Cardiac fibroblast (primary cell): ENCODE data around the gene CCDC171.
"Not testable (repeated sequence)": the region's sequence is repeated elsewhere in the genome, so short reads cannot be mapped to it uniquely, and the experiment has no call there.

Experiments used
- DNase-seq, 2 donors: peaks; one replicate each; pipeline versions ENCODE4 v3.0.0 to v3.0.0-alpha.2; 2010; ENCODE audit warnings: low read depth in 2 of 2
- H3K4me3 ChIP-seq, 2 donors: replicated peaks in 1 of 2; 1 replicate in 1 of 2; 2 replicates in 1 of 2; pipeline ENCODE4 v1.5.1; 2011; ENCODE audit warnings: low read depth in 2 of 2, low read length in 2 of 2, mild to moderate bottlenecking in 2 of 2, moderate library complexity in 1 of 2
- TF ChIP-seq, protein P1 (sequence below): IDR thresholded peaks from one replicate; pipeline ENCODE4 v1.5.1; 2011; ENCODE audit warnings: low read depth, mild to moderate bottlenecking, low read length, inconsistent platforms

Gene CCDC171

DNA sequence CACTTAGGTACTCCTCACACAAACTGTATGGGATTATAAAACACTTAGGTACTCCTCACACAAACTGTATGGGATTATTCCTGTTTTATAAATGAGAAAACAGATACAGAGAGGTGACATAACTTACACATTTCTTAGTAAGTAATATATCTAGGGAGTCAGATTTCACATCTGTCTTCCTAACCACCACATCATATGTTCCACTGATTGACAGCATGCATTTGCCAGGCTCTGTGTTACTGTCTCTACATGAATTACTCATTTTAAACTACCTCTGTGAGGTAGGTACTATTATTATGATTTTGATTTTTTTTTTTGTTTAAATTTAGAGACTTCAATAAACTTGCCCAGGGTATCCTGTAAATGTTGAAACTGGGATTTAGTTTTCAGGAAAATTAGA is 232.7 kb downstream of the CCDC171 start:
- DNase-seq, result no peak
- no peak overlapping the region for H3K4me3 ChIP-seq
- TF ChIP-seq, protein P1, sequence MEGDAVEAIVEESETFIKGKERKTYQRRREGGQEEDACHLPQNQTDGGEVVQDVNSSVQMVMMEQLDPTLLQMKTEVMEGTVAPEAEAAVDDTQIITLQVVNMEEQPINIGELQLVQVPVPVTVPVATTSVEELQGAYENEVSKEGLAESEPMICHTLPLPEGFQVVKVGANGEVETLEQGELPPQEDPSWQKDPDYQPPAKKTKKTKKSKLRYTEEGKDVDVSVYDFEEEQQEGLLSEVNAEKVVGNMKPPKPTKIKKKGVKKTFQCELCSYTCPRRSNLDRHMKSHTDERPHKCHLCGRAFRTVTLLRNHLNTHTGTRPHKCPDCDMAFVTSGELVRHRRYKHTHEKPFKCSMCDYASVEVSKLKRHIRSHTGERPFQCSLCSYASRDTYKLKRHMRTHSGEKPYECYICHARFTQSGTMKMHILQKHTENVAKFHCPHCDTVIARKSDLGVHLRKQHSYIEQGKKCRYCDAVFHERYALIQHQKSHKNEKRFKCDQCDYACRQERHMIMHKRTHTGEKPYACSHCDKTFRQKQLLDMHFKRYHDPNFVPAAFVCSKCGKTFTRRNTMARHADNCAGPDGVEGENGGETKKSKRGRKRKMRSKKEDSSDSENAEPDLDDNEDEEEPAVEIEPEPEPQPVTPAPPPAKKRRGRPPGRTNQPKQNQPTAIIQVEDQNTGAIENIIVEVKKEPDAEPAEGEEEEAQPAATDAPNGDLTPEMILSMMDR, result no peak

DNA sequence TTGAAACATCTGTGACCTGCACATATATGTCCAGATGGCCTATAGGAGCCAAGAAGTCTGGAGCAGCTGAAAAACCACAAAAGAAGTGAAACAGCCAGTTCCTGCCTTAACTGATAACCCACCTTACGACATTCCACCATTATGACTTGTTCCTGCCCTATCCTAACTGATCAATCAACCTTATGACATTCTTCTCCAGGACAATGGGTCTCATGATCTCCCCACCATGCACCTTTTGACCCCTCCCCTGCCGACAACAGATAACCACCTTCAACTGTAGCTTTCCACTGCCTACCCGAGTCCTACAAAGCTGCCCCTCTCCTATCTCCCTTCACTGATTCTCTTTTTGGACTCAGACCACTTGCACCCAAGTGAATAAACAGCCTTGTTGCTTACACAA is 233.8 kb downstream of the CCDC171 start:
- DNase-seq, result no peak
- TF ChIP-seq, protein P1, result no peak
- H3K4me3 ChIP-seq, result no peak overlapping the region

DNA sequence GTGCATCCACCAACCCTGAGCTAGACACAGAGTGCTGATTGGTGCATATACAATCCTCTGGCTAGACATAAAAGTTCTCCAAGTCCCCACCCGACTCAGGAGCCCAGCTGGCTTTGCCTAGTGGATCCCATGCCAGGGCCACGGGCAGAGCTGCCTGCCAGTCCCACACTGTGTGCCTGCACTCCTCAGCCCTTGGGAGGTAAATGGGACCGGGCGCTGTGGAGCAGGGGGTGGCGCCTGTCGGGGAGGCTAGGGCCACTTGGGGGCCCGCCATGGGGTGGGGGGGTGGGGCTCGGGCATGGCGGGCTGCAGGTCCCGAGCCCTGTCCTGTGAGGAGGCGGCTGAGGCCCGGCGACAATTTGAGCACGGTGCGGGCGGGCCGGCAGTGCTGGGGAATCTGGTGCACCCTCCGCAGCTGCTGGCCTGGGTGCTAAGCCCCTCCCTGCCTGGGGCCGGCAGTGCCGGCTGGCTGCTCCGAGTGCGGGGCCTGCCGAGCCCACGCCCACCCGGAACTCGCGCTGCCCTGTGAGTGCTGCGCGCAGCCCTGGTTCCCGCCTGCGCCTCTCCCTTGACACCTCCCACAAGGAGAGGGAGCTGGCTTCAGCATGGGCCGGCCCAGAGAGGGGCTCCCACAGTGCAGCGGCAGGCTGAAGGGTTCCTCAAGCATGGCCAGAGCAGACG is 257.5 kb downstream of the CCDC171 start:
- not testable (repeated sequence) for DNase-seq, H3K4me3 ChIP-seq

DNA sequence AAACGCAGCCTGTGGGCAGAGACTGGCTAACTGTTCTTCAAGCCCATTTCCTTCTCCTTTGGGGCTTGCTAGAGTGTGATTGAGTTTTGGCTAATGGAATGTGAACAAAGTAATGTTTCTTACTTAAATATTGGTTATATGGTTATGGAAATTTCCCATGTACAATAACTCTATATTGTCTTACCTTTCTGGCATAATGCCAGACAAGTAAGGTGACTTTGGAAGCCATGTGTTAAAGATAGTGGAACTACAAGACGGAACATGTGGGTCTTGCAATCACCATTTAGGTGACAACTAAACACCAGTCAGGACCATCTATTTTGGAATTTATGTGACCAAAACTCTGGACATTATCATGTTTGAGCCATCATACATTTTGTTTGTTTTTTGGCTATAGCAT is 260.2 kb downstream of the CCDC171 start:
- TF ChIP-seq, protein P1, result no peak
- no peak for DNase-seq
- no peak overlapping the region for H3K4me3 ChIP-seq

DNA sequence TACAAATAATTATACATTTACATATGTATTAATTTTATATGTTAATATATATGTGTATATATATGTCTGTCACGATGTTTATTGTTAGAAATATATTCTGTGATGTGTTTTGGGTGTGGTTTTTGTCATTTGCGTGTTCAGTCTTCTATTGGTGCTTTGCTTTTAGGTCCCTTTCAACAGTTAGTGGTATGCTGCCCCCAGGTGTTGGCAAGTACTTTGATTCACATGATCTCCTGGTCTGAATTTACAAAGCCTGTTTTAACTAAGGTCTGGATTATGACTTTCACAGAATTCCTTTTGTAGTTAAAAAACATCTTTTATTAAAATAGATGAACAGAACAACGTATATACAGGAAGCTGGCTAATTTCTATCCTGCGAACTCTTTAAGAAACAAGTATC is 271.5 kb downstream of the CCDC171 start:
- TF ChIP-seq, protein P1, result no peak
- DNase-seq, result peak; percentile 28 to 35
- no peak overlapping the region for H3K4me3 ChIP-seq

DNA sequence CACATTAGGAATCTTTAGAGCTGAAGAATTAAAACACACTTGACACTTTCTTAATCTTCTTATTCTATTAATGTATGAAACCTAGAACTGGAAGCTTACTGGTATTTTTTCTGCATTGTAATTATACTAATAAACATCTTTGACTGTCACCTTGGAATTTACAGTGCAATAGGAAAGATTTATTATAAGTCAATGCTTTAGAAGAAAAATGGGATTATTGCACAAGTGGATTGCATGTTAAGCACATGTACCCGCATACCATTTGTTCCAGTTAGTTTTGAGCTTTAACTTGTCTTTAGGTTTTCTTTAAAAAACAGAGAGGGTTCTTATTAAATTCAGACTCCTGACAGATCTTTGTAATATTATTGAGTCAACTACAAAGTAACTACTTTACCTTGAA is 278.5 kb downstream of the CCDC171 start:
- no peak for DNase-seq
- no peak overlapping the region for H3K4me3 ChIP-seq
- TF ChIP-seq, protein P1, result no peak

DNA sequence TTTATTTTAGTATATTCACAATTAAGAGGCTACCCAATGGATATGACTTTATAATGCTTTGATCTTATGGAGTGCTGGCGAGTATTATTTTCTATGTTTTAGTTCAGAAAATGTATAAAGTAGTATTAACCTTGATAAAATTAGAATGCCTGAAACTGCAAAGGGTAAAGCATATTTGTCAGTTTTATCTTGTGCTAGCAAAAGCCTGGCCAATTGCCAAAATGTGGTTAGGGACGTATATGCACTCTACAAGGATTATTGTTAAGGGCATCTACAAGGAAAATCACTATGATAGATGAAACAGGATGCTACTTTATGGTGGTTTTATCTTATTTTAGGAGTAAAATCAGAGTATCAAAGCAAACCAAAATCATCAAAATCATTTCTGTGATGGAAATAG is 281.7 kb downstream of the CCDC171 start:
- no peak overlapping the region for H3K4me3 ChIP-seq
- TF ChIP-seq, protein P1, result no peak
- peak; percentile 45 to 66 for DNase-seq
